ENCODE results near the gene CEMIP. TPM values are rescaled to one million over a fixed set of nuclear protein-coding genes. Genes with fewer than 3 reads are reported as not detected.

The CEMIP gene
- total RNA-seq, 1 donor from 2014 or later = not detected

DNA sequence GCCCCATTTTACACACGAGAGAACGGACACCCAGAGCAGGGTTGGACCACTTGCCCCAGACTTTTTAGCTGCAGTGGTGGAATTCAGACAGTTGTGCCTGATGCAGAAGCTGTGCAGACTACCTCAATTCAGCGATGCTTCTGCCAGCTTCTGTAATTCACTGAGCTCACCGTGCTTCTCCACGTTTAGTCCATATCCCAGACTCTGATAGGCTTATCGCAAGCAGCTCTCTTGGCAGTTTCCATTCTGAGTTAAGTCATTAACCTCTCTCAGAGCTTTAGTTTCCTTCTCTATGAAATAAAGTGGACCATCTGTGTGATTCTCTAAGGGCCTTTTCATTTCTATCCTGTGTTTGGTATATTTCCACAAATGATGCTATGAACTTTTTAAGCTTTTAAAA, 47.0 kb upstream of the CEMIP start:
- peaks cover 18% of the 10 kb centered on the region for H3K4me1 Mint-ChIP-seq
- Histone ChIP-seq H3K36me3 (no peaks in the 10 kb centered on the region), H3K27ac (peak overlapping the region; percentile 15), H3K27me3 (no peaks in the 10 kb centered on the region), H4K20me1 (ENCODE audit: low read depth) (peaks cover 25% of the 10 kb centered on the region), H3K79me2 (ENCODE audit: low read depth) (no peaks in the 10 kb centered on the region), H3F3A (ENCODE audit: low read depth) (peaks cover 13% of the 10 kb centered on the region), H3K4me1 (peaks cover 22% of the 10 kb centered on the region), H2AFZ (replicated peaks) (no peak overlapping the region), H3K9ac (no peak overlapping the region), H3K4me3 (no peak overlapping the region), H3K4me2 (peak overlapping the region; percentile 43), H3K9me3 (ENCODE audit: low read depth) (no peaks in the 10 kb centered on the region)
- H3K27ac Mint-ChIP-seq = no peak overlapping the region
- no peak overlapping the region for H3K4me3 Mint-ChIP-seq
- H3K36me3 Mint-ChIP-seq = peaks cover 2% of the 10 kb centered on the region
- H3K9me3 Mint-ChIP-seq = no peaks in the 10 kb centered on the region
- DNase-seq (ENCODE audit: low spot score) = no peak
- no peaks in the 10 kb centered on the region for H3K27me3 Mint-ChIP-seq (ENCODE audit: insufficient read depth, low read depth)
- TF ChIP-seq EZH2 (IDR thresholded peaks at IDR 0.05) = no peak
- TF ChIP-seq, protein P1, sequence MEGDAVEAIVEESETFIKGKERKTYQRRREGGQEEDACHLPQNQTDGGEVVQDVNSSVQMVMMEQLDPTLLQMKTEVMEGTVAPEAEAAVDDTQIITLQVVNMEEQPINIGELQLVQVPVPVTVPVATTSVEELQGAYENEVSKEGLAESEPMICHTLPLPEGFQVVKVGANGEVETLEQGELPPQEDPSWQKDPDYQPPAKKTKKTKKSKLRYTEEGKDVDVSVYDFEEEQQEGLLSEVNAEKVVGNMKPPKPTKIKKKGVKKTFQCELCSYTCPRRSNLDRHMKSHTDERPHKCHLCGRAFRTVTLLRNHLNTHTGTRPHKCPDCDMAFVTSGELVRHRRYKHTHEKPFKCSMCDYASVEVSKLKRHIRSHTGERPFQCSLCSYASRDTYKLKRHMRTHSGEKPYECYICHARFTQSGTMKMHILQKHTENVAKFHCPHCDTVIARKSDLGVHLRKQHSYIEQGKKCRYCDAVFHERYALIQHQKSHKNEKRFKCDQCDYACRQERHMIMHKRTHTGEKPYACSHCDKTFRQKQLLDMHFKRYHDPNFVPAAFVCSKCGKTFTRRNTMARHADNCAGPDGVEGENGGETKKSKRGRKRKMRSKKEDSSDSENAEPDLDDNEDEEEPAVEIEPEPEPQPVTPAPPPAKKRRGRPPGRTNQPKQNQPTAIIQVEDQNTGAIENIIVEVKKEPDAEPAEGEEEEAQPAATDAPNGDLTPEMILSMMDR (IDR thresholded peaks at IDR 0.05) = no peak
- no peak for TF ChIP-seq EZH2phosphoT487 (IDR thresholded peaks at IDR 0.05)

DNA sequence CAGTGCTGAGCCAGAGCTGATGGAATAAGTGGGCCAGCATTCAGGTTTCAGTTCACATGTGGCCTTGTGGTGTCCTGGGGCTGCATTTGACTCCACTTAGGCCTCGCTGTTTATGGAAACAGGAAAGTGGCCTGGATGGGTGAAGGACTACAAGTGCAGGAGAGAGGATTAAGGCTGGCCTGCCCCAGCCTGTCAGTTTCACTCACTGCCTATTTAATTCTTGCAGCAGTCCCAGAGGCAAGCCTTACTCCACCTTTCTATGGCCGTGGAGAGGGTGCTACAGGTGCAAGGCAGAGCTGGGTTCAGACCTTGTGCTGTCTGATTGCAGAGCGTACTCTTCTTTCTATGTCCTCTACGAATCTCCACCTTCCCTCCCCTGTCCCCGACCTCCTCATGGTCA, 46.4 kb upstream of the CEMIP start:
- no peaks in the 10 kb centered on the region for H3K36me3 Mint-ChIP-seq
- peaks cover 4% of the 10 kb centered on the region for H3K9me3 Mint-ChIP-seq
- no peaks in the 10 kb centered on the region for H3K27me3 ChIP-seq
- no peak for DNase-seq (ENCODE audit: low spot score)
- H3K27me3 Mint-ChIP-seq (ENCODE audit: insufficient read depth, low read depth) = no peaks in the 10 kb centered on the region
- peak overlapping the region; percentile 15 for H3K27ac ChIP-seq
- H3K9me3 ChIP-seq (ENCODE audit: low read depth) = no peaks in the 10 kb centered on the region
- no peak overlapping the region for H3K4me3 ChIP-seq
- peak overlapping the region; percentile 43 for H3K4me2 ChIP-seq
- H3K9ac ChIP-seq = no peak overlapping the region
- no peak overlapping the region for H3K4me3 Mint-ChIP-seq
- no peaks in the 10 kb centered on the region for H3K36me3 ChIP-seq
- H3F3A ChIP-seq (ENCODE audit: low read depth) = peaks cover 13% of the 10 kb centered on the region
- H3K4me1 ChIP-seq = peaks cover 22% of the 10 kb centered on the region
- H3K79me2 ChIP-seq (ENCODE audit: low read depth) = no peaks in the 10 kb centered on the region
- H3K27ac Mint-ChIP-seq = no peak overlapping the region
- TF ChIP-seq EZH2phosphoT487 (IDR thresholded peaks at IDR 0.05) (no peak), EZH2 (IDR thresholded peaks at IDR 0.05) (no peak)
- TF ChIP-seq, protein P1 (IDR thresholded peaks at IDR 0.05) = no peak
- H2AFZ ChIP-seq (replicated peaks) = no peak overlapping the region
- peaks cover 25% of the 10 kb centered on the region for H4K20me1 ChIP-seq (ENCODE audit: low read depth)
- H3K4me1 Mint-ChIP-seq = peaks cover 14% of the 10 kb centered on the region

DNA sequence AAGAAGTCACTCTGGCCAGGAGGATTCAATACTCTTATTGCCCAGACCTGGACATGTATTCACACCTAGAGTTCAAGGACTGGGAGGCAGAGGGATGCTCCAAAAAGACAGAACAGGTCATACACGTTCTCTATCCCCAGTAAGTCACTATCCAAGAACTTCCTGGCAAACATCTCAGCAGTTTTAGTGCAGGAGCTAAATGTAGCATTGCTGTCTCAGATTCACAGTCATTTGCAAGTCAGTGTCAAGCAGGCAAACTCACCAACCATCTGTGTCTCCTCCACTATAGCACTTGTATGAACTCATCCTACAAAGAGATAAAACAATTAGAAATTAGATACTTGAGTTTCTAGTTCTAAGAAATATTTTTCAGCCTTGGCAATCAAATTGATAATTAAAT, 45.7 kb upstream of the CEMIP start:
- Histone ChIP-seq H4K20me1 (ENCODE audit: low read depth) (peaks cover 25% of the 10 kb centered on the region), H3K4me2 (no peak overlapping the region), H3F3A (ENCODE audit: low read depth) (peaks cover 13% of the 10 kb centered on the region), H3K79me2 (ENCODE audit: low read depth) (peaks cover 3% of the 10 kb centered on the region), H3K9me3 (ENCODE audit: low read depth) (no peaks in the 10 kb centered on the region), H2AFZ (replicated peaks) (no peak overlapping the region), H3K36me3 (no peaks in the 10 kb centered on the region), H3K27me3 (no peaks in the 10 kb centered on the region), H3K4me3 (no peak overlapping the region), H3K4me1 (peaks cover 22% of the 10 kb centered on the region), H3K9ac (no peak overlapping the region), H3K27ac (no peak overlapping the region)
- no peak for TF ChIP-seq EZH2 (IDR thresholded peaks at IDR 0.05)
- peaks cover 7% of the 10 kb centered on the region for H3K9me3 Mint-ChIP-seq
- no peak overlapping the region for H3K4me3 Mint-ChIP-seq
- no peak overlapping the region for H3K27ac Mint-ChIP-seq
- no peaks in the 10 kb centered on the region for H3K36me3 Mint-ChIP-seq
- no peaks in the 10 kb centered on the region for H3K27me3 Mint-ChIP-seq (ENCODE audit: insufficient read depth, low read depth)
- peaks cover 14% of the 10 kb centered on the region for H3K4me1 Mint-ChIP-seq
- no peak for DNase-seq (ENCODE audit: low spot score)

DNA sequence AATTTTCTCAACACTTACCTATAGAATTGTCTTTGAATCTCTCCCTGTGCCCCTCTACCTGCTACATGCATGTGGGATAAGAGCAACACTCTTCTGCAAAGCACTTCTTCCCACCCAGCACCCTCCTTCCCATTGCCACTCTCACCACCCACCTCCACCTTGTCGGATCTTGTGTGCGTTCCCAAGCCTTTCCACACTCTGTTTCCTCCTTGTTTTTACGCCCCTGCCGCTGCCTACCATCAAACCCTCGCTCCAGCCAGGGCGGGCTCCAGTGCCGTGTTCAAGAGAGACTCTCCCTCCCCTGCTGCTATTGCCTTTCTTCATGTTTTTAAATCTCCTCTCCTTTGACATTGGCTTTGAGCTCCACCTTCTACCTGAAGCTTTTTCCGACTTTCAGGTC, 43.8 kb upstream of the CEMIP start:
- Histone ChIP-seq H3F3A (ENCODE audit: low read depth) (peaks cover 13% of the 10 kb centered on the region), H3K9me3 (ENCODE audit: low read depth) (no peaks in the 10 kb centered on the region), H2AFZ (replicated peaks) (no peak overlapping the region), H3K9ac (no peak overlapping the region), H3K4me2 (no peak overlapping the region), H3K4me1 (peaks cover 22% of the 10 kb centered on the region), H3K27me3 (no peaks in the 10 kb centered on the region), H3K36me3 (no peaks in the 10 kb centered on the region), H3K27ac (no peak overlapping the region), H3K79me2 (ENCODE audit: low read depth) (peaks cover 3% of the 10 kb centered on the region), H4K20me1 (ENCODE audit: low read depth) (peaks cover 25% of the 10 kb centered on the region), H3K4me3 (no peak overlapping the region)
- no peak overlapping the region for H3K4me3 Mint-ChIP-seq
- TF ChIP-seq EZH2 (IDR thresholded peaks at IDR 0.05) = no peak
- TF ChIP-seq EZH2phosphoT487 (IDR thresholded peaks at IDR 0.05) = no peak
- TF ChIP-seq, protein P1 (IDR thresholded peaks at IDR 0.05) = no peak
- H3K36me3 Mint-ChIP-seq = peaks cover 3% of the 10 kb centered on the region
- no peak overlapping the region for H3K27ac Mint-ChIP-seq
- no peaks in the 10 kb centered on the region for H3K27me3 Mint-ChIP-seq (ENCODE audit: insufficient read depth, low read depth)
- peaks cover 14% of the 10 kb centered on the region for H3K4me1 Mint-ChIP-seq
- peaks cover 15% of the 10 kb centered on the region for H3K9me3 Mint-ChIP-seq
- no peak for DNase-seq (ENCODE audit: low spot score)

All from neural progenitor cell (in vitro differentiated cells).